Activated naive CD4-positive, alpha-beta T cell treated with anti-CD3 and anti-CD28 coated beads, Interleukin-2, amount 10 ng/mL, durations not matched to agents 7 days and 5 days (primary cell): ENCODE measurements around the gene FOSB.
"Not testable (repeated sequence)": the region's sequence is repeated elsewhere in the genome, so short reads cannot be mapped to it uniquely, and the experiment has no call there.

Source experiments
- CTCF ChIA-PET: fragments of 350-600 bp; sonication (Branson Sonifier 250); formaldehyde crosslinking; loops from one replicate; lab custom pipeline; 2021; ENCODE audit warnings: antibody characterized with exemption; lab: Charles Lee
- DNase-seq: peaks from one replicate; pipeline ENCODE4 v3.0.0-alpha.2; 2020
- H3K27ac Mint-ChIP-seq: one replicate; pipeline ENCODE4 v1.8.0; 2021; ENCODE audit warnings: mild to moderate bottlenecking, moderate library complexity, mixed read lengths
- H3K27me3 Mint-ChIP-seq: one replicate; pipeline ENCODE4 v1.8.0; 2021; ENCODE audit warnings: mild to moderate bottlenecking, mixed read lengths
- H3K36me3 Mint-ChIP-seq: one replicate; pipeline ENCODE4 v1.8.0; 2021; ENCODE audit warnings: mixed read lengths
- H3K4me1 Mint-ChIP-seq: one replicate; pipeline ENCODE4 v1.8.0; 2021; ENCODE audit warnings: mixed read lengths
- H3K4me3 Mint-ChIP-seq: one replicate; pipeline ENCODE4 v1.8.0; 2021; ENCODE audit warnings: mild to moderate bottlenecking, moderate library complexity, mixed read lengths
- H3K9me3 Mint-ChIP-seq: one replicate; pipeline ENCODE4 v1.8.0; 2021; ENCODE audit warnings: mixed read lengths

FOSB gene

DNA sequence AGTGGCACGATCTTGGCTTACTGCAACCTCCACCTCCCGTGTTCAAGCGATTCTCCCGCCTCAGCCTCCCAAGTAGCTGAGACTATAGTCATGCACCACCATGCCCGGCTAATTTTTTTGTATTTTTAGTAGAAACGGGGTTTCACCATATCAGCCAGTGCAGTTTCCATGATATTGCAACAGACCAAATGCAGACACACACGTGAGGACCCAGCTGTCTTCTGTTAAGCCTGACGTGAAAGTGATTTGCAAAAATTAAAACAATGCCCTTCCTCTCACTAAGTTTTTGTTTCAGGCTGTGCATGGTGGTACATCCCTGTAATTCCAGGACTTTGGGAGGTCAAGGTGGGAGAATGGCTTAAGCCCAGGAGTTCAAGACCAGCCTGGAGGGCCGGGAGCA, 36.8 kb upstream of the FOSB start:
- not testable (repeated sequence) for H3K36me3 Mint-ChIP-seq, H3K9me3 Mint-ChIP-seq, H3K27ac Mint-ChIP-seq, DNase-seq, H3K4me3 Mint-ChIP-seq
- CTCF ChIA-PET: interaction anchor here (1.2 to 1.9 kb wide), 4 partner anchors 8 to 54 kb away, joined by 3 to 13 read pairs (median 6); no protein-coding TSS in a partner anchor
- peaks cover 12% of the 10 kb centered on the region for H3K4me1 Mint-ChIP-seq
- H3K27me3 Mint-ChIP-seq: peaks cover 56% of the 10 kb centered on the region

DNA sequence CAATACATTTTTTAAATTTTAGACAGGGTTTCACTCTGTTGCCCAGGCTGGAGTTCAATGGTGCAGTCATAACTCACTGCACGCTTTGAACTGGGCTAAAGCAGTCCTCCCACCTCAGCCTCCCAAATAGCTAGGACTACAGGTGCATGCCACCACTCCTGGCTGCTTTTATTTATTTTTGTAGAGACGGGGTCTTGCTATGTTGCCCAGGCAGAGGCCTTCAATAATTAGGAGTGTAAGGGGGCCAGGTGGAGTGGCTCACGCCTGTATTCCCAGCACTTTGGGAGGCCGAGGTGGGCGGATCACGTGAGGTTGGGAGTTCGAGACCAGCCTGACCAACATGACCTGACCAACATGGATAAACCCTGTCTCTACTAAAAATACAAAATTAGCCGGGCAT, 35.3 kb upstream of the FOSB start:
- H3K27me3 Mint-ChIP-seq: peaks cover 45% of the 10 kb centered on the region
- not testable (repeated sequence) for DNase-seq, H3K4me3 Mint-ChIP-seq, H3K9me3 Mint-ChIP-seq, H3K4me1 Mint-ChIP-seq, H3K36me3 Mint-ChIP-seq, H3K27ac Mint-ChIP-seq
- CTCF ChIA-PET: interaction anchor here (1.2 to 1.6 kb wide), 3 partner anchors 28 to 48 kb away, joined by 3 read pairs; no protein-coding TSS in a partner anchor

DNA sequence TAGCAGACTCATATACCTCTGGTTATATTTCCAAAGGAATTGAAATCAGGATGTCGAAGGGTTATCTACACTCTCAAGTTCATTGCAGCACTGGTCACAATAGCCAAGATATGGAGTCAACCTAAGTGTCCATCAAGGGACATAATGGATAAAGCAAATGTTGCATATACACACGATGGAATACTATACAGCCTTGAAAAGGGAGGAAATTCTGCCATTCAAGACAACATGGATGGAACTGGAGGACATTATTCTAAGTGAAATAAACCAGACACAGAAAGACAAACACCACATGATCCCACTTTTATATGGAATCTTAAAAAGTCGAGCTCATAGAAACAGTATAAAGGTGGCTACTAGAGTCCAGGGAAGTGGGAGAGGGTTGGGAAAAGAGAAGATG, 30.5 kb upstream of the FOSB start:
- H3K4me3 Mint-ChIP-seq: no peak overlapping the region
- CTCF ChIA-PET: interaction anchor here (2.1 to 8.5 kb wide), 2 partner anchors 41 to 48 kb away, joined by 6 to 229 read pairs; no protein-coding TSS in a partner anchor
- H3K9me3 Mint-ChIP-seq: no peaks in the 10 kb centered on the region
- H3K4me1 Mint-ChIP-seq: peaks cover 21% of the 10 kb centered on the region
- H3K27ac Mint-ChIP-seq: no peak overlapping the region
- peaks cover 4% of the 10 kb centered on the region for H3K27me3 Mint-ChIP-seq
- DNase-seq: no peak
- no peaks in the 10 kb centered on the region for H3K36me3 Mint-ChIP-seq

DNA sequence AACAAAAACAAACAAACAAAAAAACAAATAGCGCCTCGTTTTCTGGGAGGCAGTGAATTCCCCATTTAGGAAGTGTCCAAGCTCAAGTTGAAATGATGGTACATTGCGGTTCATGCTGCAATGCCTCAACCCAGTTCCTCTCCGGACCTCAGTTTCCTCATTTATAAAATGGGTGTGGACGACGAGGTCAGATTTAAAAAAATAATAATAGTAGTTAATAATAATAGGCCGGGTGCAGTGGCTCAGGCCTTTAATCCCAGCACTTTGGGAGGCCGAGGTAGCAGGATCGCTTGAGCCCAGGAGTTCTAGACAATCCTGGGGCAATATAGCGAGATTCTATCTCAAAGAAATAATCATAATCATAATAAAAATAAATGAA, 28.6 kb upstream of the FOSB start:
- CTCF ChIA-PET: interaction anchor here (0.7 to 8.5 kb wide), 29 partner anchors 9 to 253 kb away, joined by 3 to 229 read pairs (median 5); partner anchors contain the start of genes ERCC1, FOSB, PPM1N and PPP1R13L
- H3K27ac Mint-ChIP-seq: peak overlapping the region; percentile 33
- H3K36me3 Mint-ChIP-seq: no peaks in the 10 kb centered on the region
- peaks cover 37% of the 10 kb centered on the region for H3K4me1 Mint-ChIP-seq
- no peaks in the 10 kb centered on the region for H3K9me3 Mint-ChIP-seq
- DNase-seq: no peak
- peaks cover 16% of the 10 kb centered on the region for H3K27me3 Mint-ChIP-seq
- H3K4me3 Mint-ChIP-seq: peak overlapping the region; percentile 61

DNA sequence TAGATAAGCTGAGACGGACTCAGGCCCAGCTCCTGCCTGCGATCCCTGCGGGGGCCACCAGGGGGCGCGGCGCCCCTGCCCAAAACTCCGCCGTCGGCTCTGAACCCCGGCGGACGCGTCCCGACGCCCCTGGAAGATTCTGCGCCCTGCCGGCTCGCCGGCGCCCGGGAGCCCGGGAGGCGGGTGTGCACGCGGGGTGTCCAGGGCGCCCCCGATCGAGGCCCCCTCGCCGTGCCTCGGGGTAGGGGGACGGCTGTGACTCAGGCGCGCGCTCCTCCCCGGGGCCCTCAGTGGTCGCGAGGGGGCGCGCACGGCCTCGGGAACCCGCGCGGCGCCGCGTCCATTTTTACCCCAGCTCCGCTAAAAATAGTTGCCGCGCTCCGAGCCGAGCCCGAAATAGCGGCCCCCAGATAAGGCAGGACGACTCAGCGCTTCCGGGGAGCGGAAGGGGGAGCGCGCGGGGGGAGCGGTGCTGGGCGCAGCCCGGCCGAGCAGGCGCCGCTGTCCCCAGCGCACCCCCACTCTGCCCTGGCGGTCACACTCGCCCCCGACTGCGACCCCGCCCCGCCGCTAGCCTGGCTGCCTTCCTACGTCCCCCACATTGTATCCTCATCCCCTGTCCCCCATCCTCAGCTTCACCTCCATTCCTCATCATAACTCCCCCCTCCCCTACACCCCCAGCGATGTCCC, 28.1 kb upstream of the FOSB start:
- Mint-ChIP-seq H3K9me3 (no peaks in the 10 kb centered on the region), H3K36me3 (no peaks in the 10 kb centered on the region), H3K4me3 (peak overlapping the region; percentile 64), H3K27ac (peak overlapping the region; percentile 67), H3K27me3 (peaks cover 21% of the 10 kb centered on the region), H3K4me1 (peaks cover 41% of the 10 kb centered on the region)
- peak; percentile 87 for DNase-seq
- CTCF ChIA-PET: interaction anchor here (0.7 to 8.5 kb wide), 30 partner anchors 9 to 253 kb away, joined by 3 to 229 read pairs (median 4); partner anchors contain the start of genes ERCC1, FOSB, PPM1N and PPP1R13L

DNA sequence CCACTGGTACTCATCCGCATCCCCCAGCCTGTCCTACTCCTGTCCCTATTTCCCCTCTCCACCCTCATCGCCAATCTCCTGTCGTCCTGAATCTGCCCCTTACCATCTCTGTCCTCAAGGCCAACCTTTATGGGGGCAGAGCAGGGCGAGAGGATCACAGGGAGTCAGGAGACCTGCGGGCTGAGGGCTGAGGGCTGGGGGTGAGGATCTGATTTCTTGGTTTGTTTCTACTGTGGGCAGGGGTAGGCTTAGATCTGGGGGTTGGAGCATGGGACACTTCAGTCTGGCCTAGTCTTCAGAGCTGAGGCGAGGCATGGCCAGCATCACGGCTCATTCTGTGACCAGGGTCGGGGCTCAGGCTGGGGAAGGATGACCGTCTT, 27.5 kb upstream of the FOSB start:
- no peak for DNase-seq
- Mint-ChIP-seq H3K27ac (peak overlapping the region; percentile 67), H3K36me3 (no peaks in the 10 kb centered on the region), H3K27me3 (peaks cover 23% of the 10 kb centered on the region), H3K9me3 (no peaks in the 10 kb centered on the region), H3K4me1 (peaks cover 44% of the 10 kb centered on the region), H3K4me3 (peak overlapping the region; percentile 64)
- CTCF ChIA-PET: interaction anchor here (0.9 to 8.5 kb wide), 16 partner anchors 9 to 202 kb away, joined by 3 to 229 read pairs (median 10); partner anchors contain the start of genes ERCC1, FOSB and PPP1R13L

DNA sequence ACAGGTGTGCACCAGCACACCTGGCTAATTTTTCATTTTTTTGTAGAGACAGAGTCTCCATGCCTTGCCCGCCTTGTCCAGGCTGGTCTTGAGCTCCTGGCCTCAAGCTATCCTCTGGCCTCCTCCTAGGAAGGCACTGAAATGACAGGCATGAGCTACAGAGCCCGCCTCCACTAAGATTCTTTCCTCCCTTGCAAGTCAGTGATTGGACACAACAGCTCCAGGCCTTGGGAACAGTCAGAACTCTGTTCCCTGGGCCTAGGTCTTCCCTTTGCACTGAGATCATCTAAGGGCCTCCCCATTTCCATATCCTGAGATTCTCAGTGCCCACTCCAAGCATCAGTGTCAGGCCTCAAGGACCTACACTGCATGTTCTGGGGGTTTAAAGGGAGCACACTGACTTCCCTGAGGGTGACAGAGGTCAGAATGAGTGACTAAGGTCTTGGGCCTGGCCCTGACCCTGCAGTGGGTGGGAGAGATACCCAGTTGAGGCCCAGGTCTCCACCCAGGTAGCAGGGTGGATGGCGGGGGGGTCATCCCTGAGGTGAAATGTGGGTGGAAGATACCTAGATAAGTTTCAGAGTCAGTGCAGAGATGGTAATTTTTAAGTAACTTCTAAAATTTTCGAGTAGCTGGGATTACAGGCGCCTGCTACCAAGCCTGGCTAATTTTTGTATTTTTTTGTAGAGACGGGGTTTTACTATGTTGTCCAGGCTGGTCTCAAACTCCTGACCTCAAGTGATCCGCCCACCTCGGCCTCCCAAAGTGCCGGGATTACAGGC, 26.7 kb upstream of the FOSB start:
- CTCF ChIA-PET: interaction anchor here (0.7 to 8.5 kb wide), 9 partner anchors 8 to 45 kb away, joined by 3 to 229 read pairs (median 12); partner anchors contain the start of genes ERCC1 and FOSB
- Mint-ChIP-seq H3K9me3 (no peaks in the 10 kb centered on the region), H3K27ac (peak overlapping the region; percentile 67), H3K4me3 (peak overlapping the region; percentile 64), H3K36me3 (no peaks in the 10 kb centered on the region), H3K27me3 (peaks cover 20% of the 10 kb centered on the region), H3K4me1 (peaks cover 46% of the 10 kb centered on the region)
- DNase-seq: no peak

DNA sequence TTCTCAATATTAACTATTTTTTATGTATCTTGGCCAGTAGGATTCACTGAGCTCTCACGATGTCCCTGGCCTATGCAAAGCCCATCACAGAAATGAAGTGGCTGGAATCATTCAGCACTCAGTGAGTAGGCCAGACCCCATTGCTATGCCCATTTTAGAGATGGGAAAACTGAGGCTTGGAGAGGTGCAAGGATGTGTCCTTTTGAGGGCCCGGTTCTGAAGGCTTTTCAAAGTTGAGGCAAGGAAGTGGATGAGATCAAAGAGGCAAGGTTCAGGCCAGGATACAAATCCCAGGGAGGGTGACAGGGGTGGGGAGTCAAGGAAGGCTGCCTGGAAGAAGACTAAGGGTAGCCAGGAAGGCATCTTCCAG, 25.4 kb upstream of the FOSB start:
- Mint-ChIP-seq H3K9me3 (no peaks in the 10 kb centered on the region), H3K27me3 (peaks cover 20% of the 10 kb centered on the region), H3K4me3 (peak overlapping the region; percentile 16), H3K4me1 (peaks cover 52% of the 10 kb centered on the region), H3K27ac (no peak overlapping the region), H3K36me3 (peaks cover 3% of the 10 kb centered on the region)
- CTCF ChIA-PET: interaction anchor here (1.1 to 8.5 kb wide), 2 partner anchors 36 to 43 kb away, joined by 3 to 229 read pairs; no protein-coding TSS in a partner anchor
- DNase-seq: no peak

DNA sequence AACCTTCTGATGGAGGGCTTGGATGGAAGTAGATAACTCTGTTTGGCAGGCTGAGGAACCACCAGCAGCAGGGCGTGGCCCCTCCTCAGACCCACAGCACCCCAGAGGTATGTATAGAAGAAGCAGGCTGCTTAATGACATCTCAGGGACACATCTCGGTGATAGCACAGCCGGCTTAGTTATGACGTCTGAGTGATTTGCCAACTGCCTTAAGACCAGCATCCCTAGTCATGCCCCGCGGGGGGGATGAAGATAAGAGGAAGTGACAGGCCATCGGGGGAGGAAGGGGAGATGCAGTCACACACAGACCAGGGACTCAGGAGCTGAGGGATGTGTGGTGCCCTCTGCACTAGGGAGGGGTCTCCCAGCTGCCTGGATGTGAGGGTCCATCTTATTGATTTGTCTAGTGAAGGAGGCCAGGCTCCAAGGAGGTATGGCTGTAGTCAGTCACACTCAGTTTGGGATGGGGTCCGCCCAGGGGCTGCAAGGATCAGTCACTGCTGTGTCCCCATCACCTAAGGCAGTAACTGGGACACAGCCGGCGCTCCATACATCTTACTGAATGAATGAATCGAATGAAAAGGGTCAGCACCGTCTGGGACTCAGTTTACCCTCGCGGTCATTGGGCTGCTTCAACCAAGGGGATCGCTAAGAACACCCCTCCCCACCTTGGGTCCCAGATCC, 24.9 kb upstream of the FOSB start:
- peaks cover 52% of the 10 kb centered on the region for H3K4me1 Mint-ChIP-seq
- peak; percentile 56 for DNase-seq
- CTCF ChIA-PET: interaction anchor here (8.5 kb wide), 1 partner anchor 36 kb away, joined by 229 read pairs; no protein-coding TSS in a partner anchor
- H3K27ac Mint-ChIP-seq: no peak overlapping the region
- peaks cover 3% of the 10 kb centered on the region for H3K36me3 Mint-ChIP-seq
- peak overlapping the region; percentile 64 for H3K4me3 Mint-ChIP-seq
- H3K9me3 Mint-ChIP-seq: no peaks in the 10 kb centered on the region
- H3K27me3 Mint-ChIP-seq: peaks cover 20% of the 10 kb centered on the region

DNA sequence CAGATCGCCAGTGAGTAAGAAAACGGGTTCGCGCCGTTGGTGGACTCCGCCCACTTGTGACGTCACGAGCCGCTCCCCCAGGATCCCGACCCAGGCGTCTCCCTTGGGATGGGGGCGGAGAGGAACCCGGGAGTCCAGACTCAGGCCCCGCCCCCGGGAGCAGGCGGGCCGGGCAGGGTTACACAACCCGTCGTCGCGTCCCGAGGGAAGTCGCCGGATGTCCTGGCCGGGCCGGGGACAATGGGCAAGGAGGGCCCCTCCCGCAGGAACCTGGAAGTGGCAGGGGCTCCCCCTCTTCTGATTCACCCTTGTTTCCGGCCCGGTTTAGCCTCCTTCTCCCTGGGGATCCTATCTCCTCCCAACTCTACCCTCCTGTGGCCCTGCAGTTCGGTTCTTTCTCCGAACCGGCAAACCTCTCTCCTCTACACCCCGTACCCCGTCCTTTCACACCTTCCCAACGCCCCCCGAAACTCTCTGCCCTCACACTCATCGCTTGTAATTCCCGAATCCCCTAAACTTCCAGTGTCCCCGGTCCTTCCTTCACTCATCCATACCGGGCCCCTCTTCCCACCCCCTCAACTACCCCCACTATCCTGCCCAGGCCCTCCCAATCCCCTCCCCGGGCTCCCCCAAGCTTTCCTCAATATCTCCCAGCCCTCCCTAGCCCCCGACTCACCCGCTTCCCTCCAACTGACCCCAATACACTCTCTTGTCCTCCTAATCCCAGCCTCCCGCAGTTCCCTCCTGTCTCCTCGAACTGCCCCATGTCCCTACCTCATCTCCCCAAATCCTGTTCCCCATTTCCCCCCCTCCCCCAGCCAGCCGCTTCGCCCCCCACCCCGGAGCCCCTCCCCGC, 24.1 kb upstream of the FOSB start:
- Mint-ChIP-seq H3K4me3 (peak overlapping the region; percentile 64), H3K27ac (no peak overlapping the region), H3K27me3 (peaks cover 20% of the 10 kb centered on the region), H3K4me1 (peaks cover 55% of the 10 kb centered on the region), H3K9me3 (no peaks in the 10 kb centered on the region), H3K36me3 (peaks cover 3% of the 10 kb centered on the region)
- CTCF ChIA-PET: interaction anchor here (8.5 kb wide), 1 partner anchor 35 kb away, joined by 229 read pairs; no protein-coding TSS in a partner anchor
- peak; percentile 71 for DNase-seq

DNA sequence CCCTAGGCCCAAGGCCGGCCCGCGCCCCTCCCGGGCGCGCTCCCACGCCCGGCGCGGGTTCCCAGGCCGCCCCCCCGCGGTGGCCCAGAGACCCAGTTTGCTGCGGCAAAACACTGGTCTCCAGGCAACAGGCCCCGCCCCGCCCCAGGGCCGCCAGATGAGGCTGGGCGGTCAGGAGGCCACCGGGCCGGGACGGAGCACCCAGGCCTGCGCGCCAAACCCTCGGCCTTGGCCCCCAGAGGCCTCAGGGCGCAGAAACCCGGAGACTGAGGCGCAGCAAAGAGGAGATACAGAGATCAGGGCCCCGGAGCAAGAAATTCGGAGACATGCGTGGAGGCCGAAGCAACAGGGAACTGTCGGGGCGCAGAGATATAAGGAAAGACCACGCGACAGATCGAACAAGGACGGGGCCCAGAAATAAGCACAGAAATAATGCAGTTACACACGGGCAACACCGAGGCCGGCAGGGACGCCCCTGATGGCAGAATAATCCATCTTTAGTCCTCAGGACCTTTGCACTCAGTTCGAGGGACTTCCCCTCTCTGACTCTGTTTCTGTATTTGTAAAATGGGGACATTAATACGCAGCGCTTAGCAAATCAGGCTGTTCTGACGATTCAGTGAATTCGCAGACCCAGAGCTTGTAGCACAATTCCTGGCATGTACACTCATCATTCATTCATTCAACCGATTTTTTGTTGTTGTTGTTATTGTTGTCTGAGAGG, 23.3 kb upstream of the FOSB start:
- peak; percentile 86 for DNase-seq
- H3K4me1 Mint-ChIP-seq: peaks cover 55% of the 10 kb centered on the region
- no peaks in the 10 kb centered on the region for H3K9me3 Mint-ChIP-seq
- no peak overlapping the region for H3K4me3 Mint-ChIP-seq
- H3K27me3 Mint-ChIP-seq: peaks cover 20% of the 10 kb centered on the region
- CTCF ChIA-PET: interaction anchor here (6.2 to 6.4 kb wide), 2 partner anchors 23 to 33 kb away, joined by 32 to 68 read pairs; partner anchors contain the start of gene FOSB
- peaks cover 4% of the 10 kb centered on the region for H3K36me3 Mint-ChIP-seq
- H3K27ac Mint-ChIP-seq: no peak overlapping the region

DNA sequence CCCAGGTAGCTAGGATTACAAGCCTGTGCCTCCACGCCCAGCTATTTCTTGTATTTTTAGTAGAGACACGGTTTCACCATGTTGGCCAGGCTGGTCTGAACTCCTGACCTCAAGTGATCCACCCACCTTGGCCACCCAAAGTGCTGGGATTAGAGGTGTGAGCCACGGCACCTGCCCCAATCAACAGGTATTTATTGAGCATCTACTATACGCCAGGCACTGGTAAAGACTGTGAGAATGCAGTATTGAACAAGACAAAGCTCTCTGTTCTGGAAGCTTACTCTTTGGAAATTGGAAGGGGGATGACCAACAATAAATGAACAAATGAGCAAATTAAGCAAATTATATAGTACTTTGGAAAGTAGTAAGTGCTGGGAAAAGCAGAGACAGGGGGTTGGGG, 22.7 kb upstream of the FOSB start:
- Mint-ChIP-seq H3K9me3 (no peaks in the 10 kb centered on the region), H3K4me3 (no peak overlapping the region), H3K4me1 (peaks cover 60% of the 10 kb centered on the region), H3K27me3 (peaks cover 20% of the 10 kb centered on the region), H3K36me3 (peaks cover 4% of the 10 kb centered on the region), H3K27ac (no peak overlapping the region)
- DNase-seq: no peak
- CTCF ChIA-PET: interaction anchor here (0.6 to 6.4 kb wide), 5 partner anchors 22 to 322 kb away, joined by 3 to 68 read pairs (median 6); partner anchors contain the start of gene FOSB
